Naive B cell (primary cell): ENCODE data around the gene TOMM7. TPM values are rescaled to one million over a fixed set of nuclear protein-coding genes. Genes with fewer than 3 reads are reported as not detected.
"Not testable (repeated sequence)": the region's sequence is repeated elsewhere in the genome, so short reads cannot be mapped to it uniquely, and the experiment has no call there.

Experiments
- ATAC-seq, 2 donors: fragments of 150-1000 bp; cut with Tn5 transposase; 2 replicates each; pipeline ENCODE4 v1.10.0; 2021; ENCODE audit warnings: low read depth in 2 of 2, mild to moderate bottlenecking in 2 of 2, moderate library complexity in 2 of 2
- DNase-seq: peaks from one replicate; pipeline ENCODE4 v3.0.0; 2022
- H3K27ac Mint-ChIP-seq, 6 donors: one replicate each; pipeline ENCODE4 v1.8.0; 2020 to 2022; ENCODE audit warnings: mild to moderate bottlenecking in 6 of 6, mixed read lengths in 6 of 6, moderate library complexity in 5 of 6, inconsistent platforms in 2 of 6
- H3K27me3 Mint-ChIP-seq, 3 donors: one replicate each; pipeline ENCODE4 v1.8.0; 2021 to 2022; ENCODE audit warnings: mixed read lengths in 3 of 3, mild to moderate bottlenecking in 1 of 3
- H3K36me3 Mint-ChIP-seq, 2 donors: one replicate each; pipeline ENCODE4 v1.8.0; 2020 to 2022; ENCODE audit warnings: mixed read lengths in 2 of 2, inconsistent platforms in 1 of 2, mild to moderate bottlenecking in 1 of 2
- H3K4me1 Mint-ChIP-seq, 3 donors: one replicate each; pipeline ENCODE4 v1.8.0; 2020 to 2022; ENCODE audit warnings: mixed read lengths in 3 of 3, inconsistent platforms in 1 of 3, mild to moderate bottlenecking in 1 of 3, moderate library complexity in 1 of 3
- H3K4me3 Mint-ChIP-seq, 8 donors: one replicate each; pipeline ENCODE4 v1.8.0; 2020 to 2022; ENCODE audit warnings: mild to moderate bottlenecking in 8 of 8, mixed read lengths in 8 of 8, moderate library complexity in 8 of 8, inconsistent platforms in 2 of 8
- H3K9me3 Mint-ChIP-seq, 7 donors: one replicate each; pipeline ENCODE4 v1.8.0; 2020 to 2022; ENCODE audit warnings: mixed read lengths in 7 of 7, mild to moderate bottlenecking in 5 of 7, inconsistent platforms in 2 of 7, moderate library complexity in 1 of 7
- polyA plus RNA-seq, 6 donors: library from polyadenylated mRNA; unstranded; fragments of 300-500 nt; fragmentation: Illumina TruSeq; gene quantifications; one replicate each; pipeline ENCODE4 v1.2.3, GENCODE V29; 2021; ENCODE audit warnings: low read depth in 6 of 6

The TOMM7 gene
- polyA plus RNA-seq, 6 donors from 2014 or later, result 175 to 294 (median 276) TPM

DNA sequence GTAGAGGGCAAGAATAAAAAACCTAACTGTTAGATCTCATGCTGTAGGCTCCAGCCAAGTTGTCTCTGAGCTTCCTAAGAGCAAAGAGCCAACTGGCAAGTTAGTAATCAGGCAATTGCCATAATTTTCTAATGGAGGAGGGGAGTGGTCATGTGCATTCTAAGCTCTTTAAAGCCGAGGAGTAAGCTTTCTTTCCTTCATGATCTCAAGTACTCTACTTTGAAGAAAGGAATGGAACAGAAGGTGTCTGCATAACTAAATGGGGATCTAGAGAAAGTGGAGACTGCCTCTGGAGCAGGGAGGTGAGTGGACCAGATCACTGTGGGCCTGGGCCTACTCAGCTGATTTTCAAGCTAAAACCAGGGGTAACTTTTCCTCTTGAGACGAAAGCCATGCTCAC is 37.7 kb upstream of the TOMM7 start:
- ATAC-seq (no peak), DNase-seq (no peak)
- Mint-ChIP-seq H3K4me1 (peaks cover 11 to 36% (median 21%) of the 10 kb centered on the region in 3 donors), H3K36me3 (peaks cover 7 to 12% of the 10 kb centered on the region in 2 donors), H3K9me3 (no peaks in the 10 kb centered on the region), H3K4me3 (no peak overlapping the region), H3K27me3 (no peaks in the 10 kb centered on the region), H3K27ac (no peak overlapping the region)

DNA sequence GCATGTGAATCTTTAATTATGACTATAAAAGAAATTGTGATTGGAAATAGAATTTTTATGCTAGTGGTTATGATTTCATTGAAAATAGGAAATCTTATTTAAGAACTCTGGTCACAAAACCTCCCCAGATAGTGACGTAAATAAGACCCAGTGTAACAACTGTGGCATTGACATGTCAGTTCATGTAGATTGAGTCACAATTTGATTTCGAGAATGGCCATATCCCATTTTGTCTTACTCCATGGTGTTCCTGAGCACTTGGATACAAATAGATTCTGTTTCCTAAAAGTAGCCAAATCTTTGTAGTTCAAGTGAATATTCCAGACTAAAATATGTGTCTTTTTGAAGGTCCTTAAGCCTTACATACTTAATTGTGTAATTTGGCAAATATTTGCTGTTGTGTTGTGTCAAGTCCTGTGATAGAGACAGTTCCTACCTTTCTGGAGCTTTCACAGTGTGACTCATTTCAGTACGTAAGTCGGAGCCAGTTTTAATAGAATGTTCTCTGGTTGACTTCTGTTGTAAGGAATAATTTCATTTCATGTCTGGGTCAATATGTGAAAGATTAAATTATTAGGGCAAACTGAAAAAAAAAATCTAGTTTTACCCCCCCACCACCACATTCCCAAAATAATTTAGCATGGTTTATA is 37.1 kb upstream of the TOMM7 start:
- DNase-seq (no peak), ATAC-seq (no peak)
- no peaks in the 10 kb centered on the region for H3K9me3 Mint-ChIP-seq
- no peaks in the 10 kb centered on the region for H3K27me3 Mint-ChIP-seq
- H3K4me1 Mint-ChIP-seq, result peaks cover 9 to 36% (median 19%) of the 10 kb centered on the region in 3 donors
- peak overlapping the region in 1 of 6 donors; percentile 44 for H3K27ac Mint-ChIP-seq
- no peak overlapping the region for H3K4me3 Mint-ChIP-seq
- peaks cover 7 to 12% of the 10 kb centered on the region in 2 donors for H3K36me3 Mint-ChIP-seq

DNA sequence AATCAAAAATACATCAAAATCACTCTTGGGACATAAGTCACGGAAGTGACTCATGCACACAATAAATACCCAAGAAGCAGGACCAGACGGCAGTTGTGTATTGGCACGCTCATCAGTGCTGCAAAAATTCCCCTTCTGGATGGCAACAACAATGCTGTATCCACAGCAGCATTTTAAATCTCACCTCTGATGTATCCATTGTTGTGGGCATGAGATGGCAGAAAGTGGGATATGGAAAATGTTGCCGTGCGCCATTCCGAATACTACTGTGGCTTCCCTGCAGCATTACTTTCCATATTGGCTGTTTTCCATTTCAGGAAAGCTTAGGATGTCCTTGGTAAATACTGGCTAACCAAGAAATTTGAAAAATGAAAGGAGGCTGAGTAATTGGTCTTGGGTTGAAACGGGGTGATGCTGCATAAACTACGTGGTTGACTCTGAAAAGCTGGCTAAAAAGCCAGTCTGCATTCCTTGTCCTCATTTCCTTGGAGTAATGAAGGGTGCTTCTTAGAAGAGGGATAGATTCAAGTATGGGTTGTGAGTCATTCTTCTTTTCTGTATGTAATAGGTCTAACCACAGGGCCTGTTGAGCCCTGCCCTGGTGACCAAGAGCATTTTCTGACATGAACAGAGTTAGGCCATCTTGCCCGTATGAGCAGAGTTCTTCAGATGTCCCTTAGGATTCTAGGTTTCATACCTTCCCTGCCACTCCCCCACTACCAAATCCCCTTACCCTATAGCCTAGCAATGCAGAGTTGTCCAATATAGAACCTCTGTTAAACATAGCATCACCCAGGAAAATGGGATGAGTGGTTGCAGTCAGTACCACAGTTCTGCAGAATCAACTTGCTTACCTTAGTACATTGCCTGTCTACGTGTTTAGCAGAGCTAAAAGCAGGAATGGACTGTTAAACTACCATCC is 36.3 kb upstream of the TOMM7 start:
- Mint-ChIP-seq H3K9me3 (no peaks in the 10 kb centered on the region), H3K36me3 (peaks cover 7 to 12% of the 10 kb centered on the region in 2 donors), H3K4me3 (peak overlapping the region in 1 of 8 donors; percentile 30), H3K27ac (peak overlapping the region in 1 of 6 donors; percentile 21), H3K4me1 (peaks cover 6 to 34% (median 19%) of the 10 kb centered on the region in 3 donors), H3K27me3 (no peaks in the 10 kb centered on the region)
- no peak for ATAC-seq
- no peak for DNase-seq

DNA sequence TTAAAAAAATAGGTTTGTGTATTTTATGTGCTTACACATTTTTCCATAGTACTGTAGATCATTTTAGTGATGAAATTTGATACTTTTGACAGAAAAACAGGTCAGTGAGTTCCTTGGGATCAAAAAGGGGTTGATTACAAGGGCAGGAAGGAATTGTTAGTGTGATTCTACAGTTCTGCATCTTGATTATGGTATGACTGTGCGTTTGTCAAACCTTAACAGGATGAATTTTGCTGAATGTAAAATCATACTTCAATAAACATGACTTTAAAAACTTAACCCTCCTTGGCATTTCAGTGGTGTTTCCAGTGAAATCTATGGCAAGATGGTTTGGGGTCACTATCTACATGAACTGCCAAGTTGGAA is 35.6 kb upstream of the TOMM7 start:
- DNase-seq (no peak), ATAC-seq (no peak)
- peak overlapping the region in 1 of 6 donors; percentile 21 for H3K27ac Mint-ChIP-seq
- H3K9me3 Mint-ChIP-seq, result no peaks in the 10 kb centered on the region
- peaks cover 7 to 12% of the 10 kb centered on the region in 2 donors for H3K36me3 Mint-ChIP-seq
- peaks cover 11 to 40% (median 25%) of the 10 kb centered on the region in 3 donors for H3K4me1 Mint-ChIP-seq
- no peaks in the 10 kb centered on the region for H3K27me3 Mint-ChIP-seq
- peak overlapping the region in 1 of 8 donors; percentile 30 for H3K4me3 Mint-ChIP-seq

DNA sequence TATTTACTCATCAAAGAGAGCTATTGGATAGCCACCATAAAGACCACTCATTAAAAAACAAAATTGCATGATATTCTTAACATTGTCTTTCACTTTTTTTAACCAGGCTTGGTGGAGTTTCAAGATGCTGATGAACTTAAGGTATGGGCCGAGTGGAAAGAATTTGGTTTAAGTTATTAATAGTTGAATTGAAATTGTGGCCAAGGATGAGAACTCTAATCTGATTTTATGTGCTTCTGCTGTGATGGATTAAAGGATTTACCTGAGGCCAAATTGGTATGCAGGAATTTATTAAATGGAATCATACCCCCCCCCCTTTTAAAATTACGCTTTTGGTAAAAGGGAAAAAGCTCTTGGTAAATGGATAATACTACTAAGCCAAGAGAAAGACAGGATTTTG is 33.8 kb upstream of the TOMM7 start:
- peaks cover 14 to 42% (median 23%) of the 10 kb centered on the region in 3 donors for H3K4me1 Mint-ChIP-seq
- H3K4me3 Mint-ChIP-seq, result peak overlapping the region in 3 of 8 donors; percentile 3 to 68 (median 19)
- H3K9me3 Mint-ChIP-seq, result no peaks in the 10 kb centered on the region
- H3K27ac Mint-ChIP-seq, result peak overlapping the region in 2 of 6 donors; percentile 15 to 56
- ATAC-seq (no peak), DNase-seq (no peak)
- peaks cover 7 to 12% of the 10 kb centered on the region in 2 donors for H3K36me3 Mint-ChIP-seq
- peaks cover 0 to 1% (median 0%) of the 10 kb centered on the region in 3 donors for H3K27me3 Mint-ChIP-seq

DNA sequence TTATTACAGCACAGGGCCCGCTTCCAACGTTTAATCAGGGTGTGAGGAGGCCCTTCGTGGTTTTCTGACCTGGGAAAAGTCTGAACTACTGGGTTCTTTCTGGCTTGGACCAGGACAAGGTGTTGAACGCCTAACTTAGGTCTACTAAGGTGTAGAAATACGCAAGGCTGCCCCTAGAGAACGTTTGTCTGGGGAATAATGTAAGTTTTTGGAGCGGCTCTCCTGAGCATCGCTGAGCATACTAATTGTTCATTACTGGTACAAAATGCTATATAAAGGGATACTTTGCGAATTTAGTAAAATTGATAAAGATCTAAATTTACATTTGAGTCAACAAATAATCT is 32.4 kb upstream of the TOMM7 start:
- H3K9me3 Mint-ChIP-seq, result no peaks in the 10 kb centered on the region
- ATAC-seq, result no peak
- H3K4me1 Mint-ChIP-seq, result peaks cover 14 to 38% (median 23%) of the 10 kb centered on the region in 3 donors
- H3K27ac Mint-ChIP-seq, result peak overlapping the region in 5 of 6 donors; percentile 90 to 97 (median 96)
- peak overlapping the region; percentile 91 to 99 (median 98) for H3K4me3 Mint-ChIP-seq
- H3K27me3 Mint-ChIP-seq, result peaks cover 0 to 5% (median 0%) of the 10 kb centered on the region in 3 donors
- peaks cover 7 to 8% of the 10 kb centered on the region in 2 donors for H3K36me3 Mint-ChIP-seq
- DNase-seq, result no peak

DNA sequence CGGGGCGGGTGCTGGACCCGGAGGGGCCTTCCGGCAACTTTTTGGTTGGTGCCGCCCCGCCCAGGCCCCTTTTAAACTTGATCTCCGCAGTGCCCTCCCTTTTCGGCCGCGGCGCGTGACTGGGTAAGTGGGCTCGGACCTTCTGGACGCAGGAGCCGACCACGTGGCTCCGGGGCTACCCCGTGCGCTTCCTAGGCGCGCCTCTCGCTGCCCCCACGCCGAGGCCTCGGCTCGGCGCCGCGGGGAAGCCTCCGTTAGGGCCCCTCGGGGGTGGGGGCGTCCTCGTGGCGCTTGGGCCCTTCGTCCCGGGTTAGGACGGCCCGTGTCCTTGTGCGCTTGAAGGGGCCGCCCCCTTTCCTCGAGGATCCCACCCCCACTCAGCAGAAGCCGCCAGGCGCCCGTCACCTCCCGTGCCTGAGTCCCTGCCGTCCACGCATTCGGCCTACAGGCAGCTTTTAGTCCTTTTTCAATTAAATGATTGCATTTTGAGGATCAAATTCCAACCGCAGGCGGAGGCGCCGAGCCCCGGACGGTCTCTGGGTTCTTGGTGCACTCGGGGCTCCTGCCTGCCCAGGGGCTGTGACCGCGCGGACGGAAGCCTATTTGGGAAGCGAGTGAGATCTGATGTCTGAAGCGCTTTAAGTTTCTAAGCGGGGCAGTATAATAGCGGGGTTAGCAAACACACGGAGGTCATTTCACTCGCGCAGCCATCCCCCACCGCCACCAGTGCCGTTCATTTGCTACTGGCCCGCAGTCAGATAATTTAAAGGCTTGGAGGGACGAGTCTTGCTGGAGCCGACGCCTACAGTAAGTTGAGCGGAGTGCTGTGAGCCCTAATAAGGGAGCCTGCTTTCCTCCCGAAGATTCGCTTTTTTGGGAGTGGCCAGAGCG is 31.8 kb upstream of the TOMM7 start:
- no peaks in the 10 kb centered on the region for H3K9me3 Mint-ChIP-seq
- H3K4me3 Mint-ChIP-seq, result peak overlapping the region; percentile 91 to 99 (median 98)
- H3K27ac Mint-ChIP-seq, result peak overlapping the region; percentile 90 to 97 (median 96)
- H3K27me3 Mint-ChIP-seq, result peaks cover 0 to 5% (median 0%) of the 10 kb centered on the region in 3 donors
- DNase-seq (peak; percentile 79), ATAC-seq (peak; percentile 75 to 77)
- peaks cover 6 to 7% of the 10 kb centered on the region in 2 donors for H3K36me3 Mint-ChIP-seq
- H3K4me1 Mint-ChIP-seq, result peaks cover 14 to 38% (median 23%) of the 10 kb centered on the region in 3 donors

DNA sequence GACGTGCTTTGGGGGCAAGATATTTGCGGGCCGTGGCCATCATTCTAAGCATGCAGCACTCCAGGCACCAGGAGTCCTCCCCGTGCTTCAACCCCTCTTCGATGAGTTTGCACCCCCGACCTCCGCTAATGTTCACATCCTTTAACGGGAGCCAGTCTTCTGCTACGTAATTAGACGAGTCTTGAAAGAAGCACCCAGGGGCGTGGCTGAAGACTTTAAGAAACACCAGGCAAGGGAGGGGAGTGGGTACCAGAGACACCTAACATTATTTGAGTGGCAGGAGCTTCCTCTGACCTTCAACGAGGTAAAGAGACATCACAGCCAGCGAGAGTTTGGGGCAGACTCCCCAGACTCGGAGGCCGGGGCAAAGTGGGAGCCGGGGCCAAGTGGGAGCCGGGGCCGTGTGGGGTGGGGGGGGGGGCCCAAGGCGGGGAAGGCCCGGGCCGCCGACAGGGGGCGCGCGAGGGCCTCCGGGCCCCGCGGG is 31.1 kb upstream of the TOMM7 start:
- Mint-ChIP-seq H3K9me3 (no peaks in the 10 kb centered on the region), H3K4me1 (peaks cover 10 to 34% (median 23%) of the 10 kb centered on the region in 3 donors), H3K4me3 (peak overlapping the region; percentile 91 to 97 (median 95)), H3K27me3 (peaks cover 0 to 5% (median under 1%) of the 10 kb centered on the region in 3 donors), H3K27ac (peak overlapping the region; percentile 72 to 97 (median 96)), H3K36me3 (peaks cover 2 to 6% of the 10 kb centered on the region in 2 donors)
- DNase-seq, result peak; percentile 64
- ATAC-seq, result peak; percentile 52 to 61

DNA sequence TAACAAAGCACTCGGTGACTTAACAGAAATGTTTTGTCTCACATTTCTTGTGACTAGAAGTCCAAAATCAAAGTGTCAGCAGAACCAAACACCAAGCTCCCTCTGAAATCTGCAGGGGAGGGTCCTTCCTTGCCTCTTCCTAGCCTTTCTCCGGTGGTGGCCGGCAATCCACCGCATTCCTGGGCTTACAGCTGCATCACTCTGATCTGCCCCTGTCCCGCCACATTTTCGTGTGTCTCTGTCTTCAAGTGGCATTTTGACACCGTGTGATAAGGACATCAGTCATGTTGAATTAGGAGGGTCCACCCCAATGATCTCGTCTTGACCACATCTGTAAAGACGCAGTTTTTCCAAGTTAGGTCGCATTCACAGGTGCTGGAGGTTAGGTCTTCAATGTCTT is 30.5 kb upstream of the TOMM7 start:
- ATAC-seq (no peak), DNase-seq (no peak)
- Mint-ChIP-seq H3K36me3 (peaks cover 0 to 6% of the 10 kb centered on the region in 2 donors), H3K4me1 (peaks cover 10 to 34% (median 23%) of the 10 kb centered on the region in 3 donors), H3K27me3 (peaks cover 0 to 5% (median 4%) of the 10 kb centered on the region in 3 donors), H3K4me3 (peak overlapping the region in 7 of 8 donors; percentile 91 to 97 (median 96)), H3K27ac (peak overlapping the region in 4 of 6 donors; percentile 11 to 95 (median 76)), H3K9me3 (no peaks in the 10 kb centered on the region)

DNA sequence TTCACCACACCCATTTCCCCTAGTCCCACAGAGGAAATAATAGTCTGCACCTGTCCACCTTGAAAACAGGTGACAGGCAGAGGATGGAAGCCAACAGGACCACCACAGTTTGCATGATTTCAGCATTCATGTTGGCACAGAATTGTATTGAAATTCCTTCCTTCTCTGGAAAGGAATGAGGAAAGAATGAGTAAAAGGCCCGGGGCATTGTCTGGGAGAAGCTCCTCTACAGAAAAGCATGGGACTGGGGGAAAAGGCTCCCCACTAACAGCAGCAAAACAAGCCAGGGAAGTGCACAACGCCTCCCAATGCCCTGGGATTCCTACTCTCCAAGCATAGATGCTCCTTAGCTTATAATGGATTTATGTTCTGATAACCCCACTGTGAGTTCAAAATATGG is 28.5 kb upstream of the TOMM7 start:
- peaks cover 10 to 26% (median 22%) of the 10 kb centered on the region in 3 donors for H3K4me1 Mint-ChIP-seq
- no peak overlapping the region for H3K27ac Mint-ChIP-seq
- H3K4me3 Mint-ChIP-seq, result no peak overlapping the region
- no peak for DNase-seq
- H3K27me3 Mint-ChIP-seq, result peaks cover 0 to 5% (median 4%) of the 10 kb centered on the region in 3 donors
- H3K36me3 Mint-ChIP-seq, result no peaks in the 10 kb centered on the region
- ATAC-seq, result no peak
- H3K9me3 Mint-ChIP-seq, result no peaks in the 10 kb centered on the region

DNA sequence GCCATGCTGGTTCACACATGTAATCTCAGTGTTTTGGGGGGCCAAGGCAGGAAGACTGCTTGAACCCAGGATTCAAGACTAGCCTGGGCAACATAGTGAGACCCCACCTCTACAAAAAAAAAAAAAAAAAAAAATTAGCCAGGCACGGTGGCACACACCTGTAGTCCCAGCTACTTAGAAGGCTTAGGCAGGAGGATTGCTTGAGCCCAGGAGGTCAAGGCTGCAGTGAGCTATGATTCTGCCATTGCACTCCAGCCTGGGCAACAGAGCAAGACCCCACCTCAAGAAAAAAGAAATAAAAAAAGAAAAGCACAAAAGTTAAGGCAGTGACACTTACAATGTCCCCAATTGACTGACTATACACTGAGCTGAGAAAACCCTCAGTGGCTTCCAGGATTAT is 27.7 kb upstream of the TOMM7 start:
- H3K27me3 Mint-ChIP-seq, H3K36me3 Mint-ChIP-seq, H3K27ac Mint-ChIP-seq, ATAC-seq, H3K4me3 Mint-ChIP-seq, H3K9me3 Mint-ChIP-seq, DNase-seq: not testable (repeated sequence)
- H3K4me1 Mint-ChIP-seq, result peaks cover 10 to 20% (median 18%) of the 10 kb centered on the region in 3 donors

DNA sequence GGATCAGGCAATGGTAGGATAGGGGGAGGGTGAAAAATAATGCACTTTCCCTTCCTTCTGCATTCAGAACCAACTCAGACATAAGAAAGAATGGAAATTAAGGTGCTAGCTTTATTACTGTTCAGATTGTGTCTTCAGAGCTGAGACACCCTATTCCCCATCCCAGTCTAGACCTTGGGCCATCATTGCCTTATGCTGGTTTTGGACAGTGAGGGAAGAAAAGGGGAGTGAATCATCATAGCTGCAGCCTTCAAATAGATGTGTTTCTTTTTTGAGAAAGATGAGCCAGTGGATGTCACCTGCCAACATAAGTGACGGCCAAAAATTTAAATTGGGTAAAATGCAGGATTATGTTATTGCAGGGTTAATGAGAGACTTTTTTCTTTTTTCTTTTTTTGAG is 27.0 kb upstream of the TOMM7 start:
- Mint-ChIP-seq H3K27ac (no peak overlapping the region), H3K4me3 (no peak overlapping the region), H3K27me3 (peaks cover 0 to 5% (median 4%) of the 10 kb centered on the region in 3 donors), H3K4me1 (peaks cover 8 to 14% (median 13%) of the 10 kb centered on the region in 3 donors), H3K9me3 (peaks cover 0 to 2% (median 0%) of the 10 kb centered on the region in 7 donors), H3K36me3 (no peaks in the 10 kb centered on the region)
- ATAC-seq, result no peak
- DNase-seq, result no peak
